Liver (tissue), 3 donors: ENCODE results near the gene ATP6V1F.

Source experiments
- EGR1 ChIP-seq, 2 donors: IDR thresholded peaks; 2 replicates each; pipeline ENCODE4 v1.6.1; 2016 to 2018; ENCODE audit warnings: antibody characterized with exemption in 2 of 2, low read depth in 2 of 2
- GABPA ChIP-seq, 2 donors: IDR thresholded peaks in 1 of 2; conservative IDR thresholded peaks in 1 of 2; 2 replicates each; pipeline ENCODE4 v1.6.1; 2016; ENCODE audit warnings: antibody characterized with exemption in 2 of 2, mild to moderate bottlenecking in 1 of 2, moderate library complexity in 1 of 2
- NR2F2 ChIP-seq: IDR thresholded peaks from 2 replicates; pipeline ENCODE4 v1.6.1; 2016; ENCODE audit warnings: antibody characterized with exemption
- RXRA ChIP-seq, 2 donors: IDR thresholded peaks; 2 replicates each; pipeline ENCODE4 v1.6.1; 2017 to 2018; ENCODE audit warnings: antibody characterized with exemption in 2 of 2, mild to moderate bottlenecking in 1 of 2
- SP1 ChIP-seq: IDR thresholded peaks from 2 replicates; pipeline ENCODE4 v1.6.1; 2018; ENCODE audit warnings: antibody characterized with exemption, mild to moderate bottlenecking
- TAF1 ChIP-seq: conservative IDR thresholded peaks from 2 replicates; pipeline ENCODE4 v1.6.1; 2016; ENCODE audit warnings: antibody characterized with exemption, mild to moderate bottlenecking
- TF ChIP-seq, protein P1 (sequence below): fragments of 150-350 bp; IDR thresholded peaks from 2 replicates; pipeline ENCODE4 v1.5.1; 2017; ENCODE audit warnings: improper control_type of control experiment, low read depth, low read length; ENCODE audit not compliant: missing input control
- TF ChIP-seq, protein P2 (sequence below): IDR thresholded peaks from 2 replicates; pipeline ENCODE4 v1.6.1; 2016; ENCODE audit warnings: antibody characterized with exemption, mild to moderate bottlenecking
- TF ChIP-seq, protein P3 (sequence below): IDR thresholded peaks from 2 replicates; pipeline ENCODE4 v1.6.1; 2016; ENCODE audit warnings: antibody characterized with exemption
- TF ChIP-seq, protein P4 (sequence below): IDR thresholded peaks from 2 replicates; pipeline ENCODE4 v1.6.1; 2016; ENCODE audit warnings: antibody characterized with exemption
- donor health status: healthy.
- donor health status: healthy.

DNA sequence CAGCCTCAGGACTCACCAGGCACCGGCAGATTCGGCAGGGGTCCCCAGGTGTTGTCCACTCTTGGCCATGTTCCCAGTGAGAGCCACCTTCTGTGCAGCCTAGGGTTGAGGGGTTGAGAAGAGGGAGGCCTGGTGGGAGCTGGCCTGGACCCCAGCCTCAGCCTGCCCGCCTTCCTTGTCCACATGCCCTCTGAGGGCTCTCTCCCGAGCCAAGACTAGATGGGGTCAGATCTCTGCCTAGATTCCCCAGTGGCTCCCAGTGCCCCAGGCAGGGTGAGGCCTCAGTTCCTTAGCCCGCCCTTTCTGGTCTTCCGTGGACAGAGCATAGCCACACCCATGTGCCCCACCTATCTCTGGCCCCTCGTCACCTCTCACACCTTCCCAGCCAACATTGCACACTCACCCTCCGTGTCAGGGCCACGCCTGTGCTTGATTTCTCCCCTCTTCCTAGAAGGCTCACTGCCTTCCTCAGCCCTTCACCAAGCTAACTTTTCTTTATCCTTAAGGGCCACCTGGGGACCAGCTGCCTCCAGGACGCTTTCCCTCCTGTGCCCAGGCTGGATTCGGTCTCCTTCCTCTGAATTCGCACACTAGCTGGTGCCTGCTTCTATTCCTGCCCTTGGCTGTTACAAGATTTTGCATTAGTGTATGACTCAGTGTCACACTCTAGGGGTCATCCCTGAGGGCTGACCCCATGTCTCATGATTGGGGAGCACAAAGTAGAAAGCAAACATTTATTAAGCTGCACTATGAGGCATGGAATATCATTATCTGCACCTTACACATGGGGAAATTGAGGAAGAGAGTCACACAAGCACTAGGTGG lies 40.3 kb downstream of the ATP6V1F start:
- TF ChIP-seq, protein P1, sequence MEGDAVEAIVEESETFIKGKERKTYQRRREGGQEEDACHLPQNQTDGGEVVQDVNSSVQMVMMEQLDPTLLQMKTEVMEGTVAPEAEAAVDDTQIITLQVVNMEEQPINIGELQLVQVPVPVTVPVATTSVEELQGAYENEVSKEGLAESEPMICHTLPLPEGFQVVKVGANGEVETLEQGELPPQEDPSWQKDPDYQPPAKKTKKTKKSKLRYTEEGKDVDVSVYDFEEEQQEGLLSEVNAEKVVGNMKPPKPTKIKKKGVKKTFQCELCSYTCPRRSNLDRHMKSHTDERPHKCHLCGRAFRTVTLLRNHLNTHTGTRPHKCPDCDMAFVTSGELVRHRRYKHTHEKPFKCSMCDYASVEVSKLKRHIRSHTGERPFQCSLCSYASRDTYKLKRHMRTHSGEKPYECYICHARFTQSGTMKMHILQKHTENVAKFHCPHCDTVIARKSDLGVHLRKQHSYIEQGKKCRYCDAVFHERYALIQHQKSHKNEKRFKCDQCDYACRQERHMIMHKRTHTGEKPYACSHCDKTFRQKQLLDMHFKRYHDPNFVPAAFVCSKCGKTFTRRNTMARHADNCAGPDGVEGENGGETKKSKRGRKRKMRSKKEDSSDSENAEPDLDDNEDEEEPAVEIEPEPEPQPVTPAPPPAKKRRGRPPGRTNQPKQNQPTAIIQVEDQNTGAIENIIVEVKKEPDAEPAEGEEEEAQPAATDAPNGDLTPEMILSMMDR = no peak
- TF ChIP-seq SP1 = no peak
- no peak for TF ChIP-seq GABPA (IDR thresholded peaks at IDR 0.05 in 1 of 2, conservative IDR thresholded peaks at IDR 0.05 in 1 of 2)
- TF ChIP-seq NR2F2 = no peak
- no peak for TF ChIP-seq RXRA (IDR thresholded peaks at IDR 0.05)
- TF ChIP-seq TAF1 = no peak
- TF ChIP-seq EGR1 (IDR thresholded peaks at IDR 0.05; ENCODE audit: low read depth in 2 of 2) = no peak
- TF ChIP-seq, protein P2, sequence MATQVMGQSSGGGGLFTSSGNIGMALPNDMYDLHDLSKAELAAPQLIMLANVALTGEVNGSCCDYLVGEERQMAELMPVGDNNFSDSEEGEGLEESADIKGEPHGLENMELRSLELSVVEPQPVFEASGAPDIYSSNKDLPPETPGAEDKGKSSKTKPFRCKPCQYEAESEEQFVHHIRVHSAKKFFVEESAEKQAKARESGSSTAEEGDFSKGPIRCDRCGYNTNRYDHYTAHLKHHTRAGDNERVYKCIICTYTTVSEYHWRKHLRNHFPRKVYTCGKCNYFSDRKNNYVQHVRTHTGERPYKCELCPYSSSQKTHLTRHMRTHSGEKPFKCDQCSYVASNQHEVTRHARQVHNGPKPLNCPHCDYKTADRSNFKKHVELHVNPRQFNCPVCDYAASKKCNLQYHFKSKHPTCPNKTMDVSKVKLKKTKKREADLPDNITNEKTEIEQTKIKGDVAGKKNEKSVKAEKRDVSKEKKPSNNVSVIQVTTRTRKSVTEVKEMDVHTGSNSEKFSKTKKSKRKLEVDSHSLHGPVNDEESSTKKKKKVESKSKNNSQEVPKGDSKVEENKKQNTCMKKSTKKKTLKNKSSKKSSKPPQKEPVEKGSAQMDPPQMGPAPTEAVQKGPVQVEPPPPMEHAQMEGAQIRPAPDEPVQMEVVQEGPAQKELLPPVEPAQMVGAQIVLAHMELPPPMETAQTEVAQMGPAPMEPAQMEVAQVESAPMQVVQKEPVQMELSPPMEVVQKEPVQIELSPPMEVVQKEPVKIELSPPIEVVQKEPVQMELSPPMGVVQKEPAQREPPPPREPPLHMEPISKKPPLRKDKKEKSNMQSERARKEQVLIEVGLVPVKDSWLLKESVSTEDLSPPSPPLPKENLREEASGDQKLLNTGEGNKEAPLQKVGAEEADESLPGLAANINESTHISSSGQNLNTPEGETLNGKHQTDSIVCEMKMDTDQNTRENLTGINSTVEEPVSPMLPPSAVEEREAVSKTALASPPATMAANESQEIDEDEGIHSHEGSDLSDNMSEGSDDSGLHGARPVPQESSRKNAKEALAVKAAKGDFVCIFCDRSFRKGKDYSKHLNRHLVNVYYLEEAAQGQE = no peak
- TF ChIP-seq, protein P3, sequence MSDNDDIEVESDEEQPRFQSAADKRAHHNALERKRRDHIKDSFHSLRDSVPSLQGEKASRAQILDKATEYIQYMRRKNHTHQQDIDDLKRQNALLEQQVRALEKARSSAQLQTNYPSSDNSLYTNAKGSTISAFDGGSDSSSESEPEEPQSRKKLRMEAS = no peak
- TF ChIP-seq, protein P4, sequence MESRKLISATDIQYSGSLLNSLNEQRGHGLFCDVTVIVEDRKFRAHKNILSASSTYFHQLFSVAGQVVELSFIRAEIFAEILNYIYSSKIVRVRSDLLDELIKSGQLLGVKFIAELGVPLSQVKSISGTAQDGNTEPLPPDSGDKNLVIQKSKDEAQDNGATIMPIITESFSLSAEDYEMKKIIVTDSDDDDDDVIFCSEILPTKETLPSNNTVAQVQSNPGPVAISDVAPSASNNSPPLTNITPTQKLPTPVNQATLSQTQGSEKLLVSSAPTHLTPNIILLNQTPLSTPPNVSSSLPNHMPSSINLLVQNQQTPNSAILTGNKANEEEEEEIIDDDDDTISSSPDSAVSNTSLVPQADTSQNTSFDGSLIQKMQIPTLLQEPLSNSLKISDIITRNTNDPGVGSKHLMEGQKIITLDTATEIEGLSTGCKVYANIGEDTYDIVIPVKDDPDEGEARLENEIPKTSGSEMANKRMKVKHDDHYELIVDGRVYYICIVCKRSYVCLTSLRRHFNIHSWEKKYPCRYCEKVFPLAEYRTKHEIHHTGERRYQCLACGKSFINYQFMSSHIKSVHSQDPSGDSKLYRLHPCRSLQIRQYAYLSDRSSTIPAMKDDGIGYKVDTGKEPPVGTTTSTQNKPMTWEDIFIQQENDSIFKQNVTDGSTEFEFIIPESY = no peak
